ENCODE results near the gene MAP2K1.

DNA sequence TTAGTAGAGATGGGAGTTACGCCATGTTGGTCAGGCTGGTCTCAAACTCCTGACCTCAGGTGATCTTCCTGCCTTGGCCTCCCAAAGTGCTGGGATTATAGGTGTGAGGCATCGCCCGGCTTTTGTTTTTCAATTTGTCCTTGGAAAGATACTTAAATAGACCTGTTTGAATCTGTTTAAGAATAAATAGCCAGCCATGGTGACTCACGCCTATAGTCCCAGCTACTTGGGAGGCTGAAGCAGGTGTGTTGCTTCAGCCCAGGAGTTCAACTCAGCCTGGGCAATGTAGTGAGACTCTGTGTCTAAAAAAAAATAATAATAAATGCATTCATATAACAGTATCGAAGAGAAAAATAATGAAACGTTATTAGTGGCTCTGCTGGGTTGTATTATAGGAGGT is 93.6 kb downstream of the MAP2K1 start:
- TF ChIP-seq, protein P1, sequence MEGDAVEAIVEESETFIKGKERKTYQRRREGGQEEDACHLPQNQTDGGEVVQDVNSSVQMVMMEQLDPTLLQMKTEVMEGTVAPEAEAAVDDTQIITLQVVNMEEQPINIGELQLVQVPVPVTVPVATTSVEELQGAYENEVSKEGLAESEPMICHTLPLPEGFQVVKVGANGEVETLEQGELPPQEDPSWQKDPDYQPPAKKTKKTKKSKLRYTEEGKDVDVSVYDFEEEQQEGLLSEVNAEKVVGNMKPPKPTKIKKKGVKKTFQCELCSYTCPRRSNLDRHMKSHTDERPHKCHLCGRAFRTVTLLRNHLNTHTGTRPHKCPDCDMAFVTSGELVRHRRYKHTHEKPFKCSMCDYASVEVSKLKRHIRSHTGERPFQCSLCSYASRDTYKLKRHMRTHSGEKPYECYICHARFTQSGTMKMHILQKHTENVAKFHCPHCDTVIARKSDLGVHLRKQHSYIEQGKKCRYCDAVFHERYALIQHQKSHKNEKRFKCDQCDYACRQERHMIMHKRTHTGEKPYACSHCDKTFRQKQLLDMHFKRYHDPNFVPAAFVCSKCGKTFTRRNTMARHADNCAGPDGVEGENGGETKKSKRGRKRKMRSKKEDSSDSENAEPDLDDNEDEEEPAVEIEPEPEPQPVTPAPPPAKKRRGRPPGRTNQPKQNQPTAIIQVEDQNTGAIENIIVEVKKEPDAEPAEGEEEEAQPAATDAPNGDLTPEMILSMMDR (IDR thresholded peaks at IDR 0.05; ENCODE audit: insufficient read depth, low read depth, low read length): no peak
- no peak for TF ChIP-seq EZH2 (IDR thresholded peaks at IDR 0.05; ENCODE audit: insufficient read depth, low read length)
